Activated T-cell treated with anti-CD3 and anti-CD28 coated beads for 4 hours (primary cell): ENCODE measurements around the gene TMEM100.
"Not testable (repeated sequence)": the region's sequence is repeated elsewhere in the genome, so short reads cannot be mapped to it uniquely, and the experiment has no call there.

Source experiments
- DNase-seq: peaks from one replicate; pipeline ENCODE4 v3.0.0-alpha.2; 2020

The TMEM100 gene

DNA sequence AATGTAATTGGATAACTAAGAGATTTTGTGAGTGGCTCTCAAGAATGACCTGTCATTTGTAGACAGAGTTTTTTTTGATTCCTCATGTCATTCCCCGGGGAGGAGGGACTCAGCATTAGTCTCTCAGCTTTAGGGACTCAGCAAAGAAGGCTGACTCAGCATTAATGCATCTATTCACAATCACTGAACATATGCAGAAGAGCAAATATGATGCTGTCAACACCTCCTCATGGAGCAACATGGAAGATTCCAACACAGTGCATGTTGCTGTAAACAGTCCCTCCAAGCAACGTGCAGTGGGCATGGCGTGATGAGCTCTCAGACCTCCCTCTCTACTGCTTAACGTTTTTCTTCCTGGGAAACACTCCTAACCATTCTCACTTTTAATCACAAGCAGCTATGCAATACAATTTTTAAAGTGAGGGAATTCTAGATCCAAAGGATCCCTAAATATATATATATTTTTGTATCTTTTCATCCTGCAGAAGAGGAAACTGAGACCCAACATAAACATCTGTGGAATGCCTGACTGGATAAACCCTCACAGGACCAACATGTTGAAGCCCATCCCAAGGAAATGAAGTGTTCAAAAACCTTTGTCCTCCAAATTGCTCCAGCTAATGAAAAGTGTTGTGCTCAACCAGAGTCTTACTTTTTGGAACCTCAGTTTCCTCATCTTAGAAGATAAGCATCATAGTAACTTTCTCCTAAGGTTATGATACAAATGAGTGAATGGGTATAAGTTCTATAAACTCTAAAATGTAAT is 38.9 kb downstream of the TMEM100 start:
- no peak for DNase-seq

- DNase-seq, result no peak
Observed at GRCh38 chr17:55681342-55681700, 41.3 kb downstream of the TMEM100 start.

- no peak for DNase-seq
Observed at GRCh38 chr17:55680686-55681341, 41.9 kb downstream of the TMEM100 start.

GRCh38 chr17:55677446-55677845 is 45.2 kb downstream of the TMEM100 start:
- no peak for DNase-seq

DNA sequence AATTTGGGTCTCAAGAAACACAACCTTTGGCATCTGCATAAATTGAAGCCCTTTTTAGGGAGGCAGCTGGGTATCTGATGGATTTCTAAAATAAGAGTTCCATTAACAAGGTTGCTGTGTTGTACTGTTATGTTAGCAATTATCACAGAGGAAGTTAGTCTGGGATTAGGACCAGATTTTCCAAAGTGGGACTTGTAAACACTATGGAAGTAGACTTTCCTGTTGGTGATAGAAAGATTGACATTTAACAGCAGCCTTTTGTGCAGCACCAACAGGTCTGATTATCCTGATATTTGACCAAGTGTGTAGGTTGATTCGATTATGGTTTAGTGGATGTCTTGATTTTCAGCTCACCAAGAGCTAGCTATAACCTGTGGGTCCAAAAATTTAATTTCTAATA is 46.4 kb downstream of the TMEM100 start:
- DNase-seq, result no peak

DNA sequence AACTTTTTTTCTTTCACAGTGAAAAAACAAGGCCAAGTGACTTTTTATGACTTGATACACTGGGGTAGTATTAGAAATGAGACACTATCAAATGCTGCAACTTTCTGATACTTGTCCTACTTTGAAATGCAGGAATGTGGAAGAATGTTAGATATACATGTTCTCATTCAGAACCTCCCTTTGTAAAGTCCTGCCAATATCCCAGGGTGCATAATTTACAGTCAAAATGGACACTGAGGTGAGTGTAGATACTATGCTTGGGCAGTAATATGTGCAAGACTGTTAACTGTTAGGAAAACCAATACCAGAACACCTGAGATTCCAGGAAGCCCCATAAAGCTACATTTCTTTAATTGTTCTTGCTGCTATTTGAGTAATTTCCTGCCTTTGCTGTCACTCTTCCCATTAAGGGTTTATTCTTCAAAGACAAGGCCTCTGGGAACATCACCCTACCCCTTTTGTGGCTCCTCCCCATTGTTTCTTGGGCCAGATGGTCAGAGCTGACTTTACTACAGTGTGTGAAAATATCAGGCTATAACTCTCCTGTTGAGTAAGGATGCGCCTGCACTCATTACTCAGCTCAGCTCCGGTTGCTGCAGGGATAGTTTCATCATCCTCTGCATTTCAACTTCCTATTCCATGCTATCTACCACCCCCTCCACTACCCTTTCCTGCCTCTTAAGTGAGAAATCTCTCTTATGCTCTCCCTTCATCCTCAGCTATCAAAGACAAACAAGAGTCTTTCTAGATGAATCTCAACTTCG is 48.7 kb downstream of the TMEM100 start:
- DNase-seq, result no peak

DNA sequence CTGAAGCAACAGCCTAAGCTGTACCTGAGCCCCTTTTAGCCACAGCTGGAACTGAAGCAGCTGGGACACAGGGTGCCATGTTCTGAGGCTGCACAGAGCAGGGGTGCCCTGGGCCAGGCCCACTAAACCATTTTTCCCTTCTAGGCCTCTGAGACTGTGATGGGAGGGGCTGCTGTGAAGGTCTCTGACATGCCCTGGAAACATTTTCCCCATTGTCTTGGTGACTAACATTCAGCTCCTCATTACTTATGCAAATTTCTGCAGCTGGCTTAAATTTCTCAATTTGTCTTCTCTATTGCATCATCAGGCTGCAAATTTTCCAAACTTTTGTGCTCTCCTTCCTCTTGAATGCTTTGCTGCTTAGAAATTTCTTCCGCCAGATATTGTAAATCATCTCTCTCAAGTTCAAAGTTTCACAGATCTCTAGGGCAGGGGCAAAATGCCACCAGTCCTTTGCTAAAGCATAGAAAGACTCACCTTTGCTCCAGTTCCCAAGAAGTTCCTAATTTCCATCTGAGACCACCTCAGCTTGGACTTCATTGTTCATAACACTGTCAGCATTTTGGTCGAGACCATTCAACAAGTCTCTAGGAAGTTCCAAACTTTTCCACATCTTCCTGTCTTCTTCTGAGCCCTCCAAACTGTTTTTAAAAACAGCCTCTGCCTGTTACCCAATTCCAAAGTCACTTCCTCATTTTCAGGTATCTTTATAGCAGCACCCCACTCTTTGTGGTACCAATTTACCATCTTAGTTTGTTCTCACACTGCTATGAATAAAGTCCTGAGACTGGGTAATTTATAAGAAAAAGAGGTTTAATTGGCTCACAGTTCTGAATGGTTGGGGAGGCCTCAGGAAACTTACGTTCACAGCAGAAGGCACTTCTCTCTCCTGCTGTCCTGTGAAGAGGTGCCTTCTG is 49.8 kb downstream of the TMEM100 start:
- no peak for DNase-seq

- DNase-seq, result not testable (repeated sequence)
Observed at GRCh38 chr17:55672010-55672409, 50.7 kb downstream of the TMEM100 start.
